ENCODE results near the gene CREBBP.

GRCh38 chr16:3879258-3879886 is 1.1 kb downstream of the CREBBP start:
- TF ChIP-seq REST (IDR thresholded peaks at IDR 0.05; ENCODE audit: low read depth) (no peak), EP300 (IDR thresholded peaks at IDR 0.05; ENCODE audit: borderline replicate concordance) (no peak)

All from Ishikawa (cell line).